HG03558 (cell line): ENCODE data around the gene ABCA7.
"Not testable (repeated sequence)": the region's sequence is repeated elsewhere in the genome, so short reads cannot be mapped to it uniquely, and the experiment has no call there.

Experiments used
- ATAC-seq: cut with Tn5 transposase; IDR thresholded peaks from one replicate; pipeline ENCODE4 v1.9.1; 2021; ENCODE audit warnings: moderate number of reproducible peaks; ENCODE audit not compliant: unreplicated experiment; ENCODE audit errors: extremely low read depth

ABCA7 gene

GRCh38 chr19:1015061-1015781 lies 24.7 kb upstream of the ABCA7 start:
- ATAC-seq, result no peak

- no peak for ATAC-seq
Measured at GRCh38 chr19:1015782-1016646, 23.9 kb upstream of the ABCA7 start.

- ATAC-seq, result no peak
Measured at GRCh38 chr19:1016647-1017114, 23.2 kb upstream of the ABCA7 start.

GRCh38 chr19:1017115-1017905 lies 22.6 kb upstream of the ABCA7 start:
- no peak for ATAC-seq

- ATAC-seq, result no peak
Measured at GRCh38 chr19:1017906-1018305, 22.0 kb upstream of the ABCA7 start.

- no peak for ATAC-seq
Measured at GRCh38 chr19:1018393-1018792, 21.5 kb upstream of the ABCA7 start.

GRCh38 chr19:1018932-1019615 lies 20.8 kb upstream of the ABCA7 start:
- no peak for ATAC-seq

GRCh38 chr19:1019616-1019961 lies 20.3 kb upstream of the ABCA7 start:
- ATAC-seq, result no peak

GRCh38 chr19:1019980-1020867 lies 19.7 kb upstream of the ABCA7 start:
- ATAC-seq, result no peak

- ATAC-seq, result peak; percentile 69
Measured at GRCh38 chr19:1020868-1021425, 19.0 kb upstream of the ABCA7 start, which contains the start of gene TMEM259. TMEM259 (minus strand) TSS chr19:1021123; CDS start chr19:1020996, 127 bp downstream.

GRCh38 chr19:1023883-1024188 lies 16.1 kb upstream of the ABCA7 start:
- not testable (repeated sequence) for ATAC-seq

GRCh38 chr19:1025080-1025479 lies 14.8 kb upstream of the ABCA7 start:
- not testable (repeated sequence) for ATAC-seq

- no peak for ATAC-seq
Measured at GRCh38 chr19:1025960-1026782, 13.7 kb upstream of the ABCA7 start, which contains the start of gene CNN2. CNN2 (plus strand) TSS chr19:1026608; CDS start chr19:1026662, 54 bp downstream.

- no peak for ATAC-seq
Measured at GRCh38 chr19:1026783-1027649, 12.9 kb upstream of the ABCA7 start.

GRCh38 chr19:1027650-1028061 lies 12.3 kb upstream of the ABCA7 start:
- no peak for ATAC-seq

- ATAC-seq, result no peak
Measured at GRCh38 chr19:1028062-1028926, 11.6 kb upstream of the ABCA7 start.
